ENCODE results near the gene VWDE. TPM values are rescaled to one million over a fixed set of nuclear protein-coding genes. Genes with fewer than 3 reads are reported as not detected.

The VWDE gene
- total RNA-seq, 1 experiment from 2014 or later = 13.7 TPM

GRCh38 chr7:12378389-12378788 is 25.3 kb downstream of the VWDE start (continued):
- TF ChIP-seq REST (IDR thresholded peaks at IDR 0.05; ENCODE audit: low read depth) = no peak

- ATAC-seq (no peak), DNase-seq (ENCODE audit: low read depth, low spot score) (no peak)
- POLR2A ChIA-PET = no interaction called here
- Histone ChIP-seq H3K27me3 (ENCODE audit: insufficient read depth, low read length) (no peaks in the 10 kb centered on the region), H4K20me1 (ENCODE audit: insufficient read depth) (no peaks in the 10 kb centered on the region), H3K9ac (ENCODE audit: low read length) (no peak overlapping the region), H3K27ac (ENCODE audit: low read depth, low read length) (no peak overlapping the region), H3K4me3 (replicated peaks in 1 of 2; ENCODE audit: low read depth in 1 of 2, low read length in 2 of 2) (no peak overlapping the region), H3K36me3 (ENCODE audit: control insufficient read depth in 1 of 2, insufficient read depth in 2 of 2, low read length in 2 of 2) (no peaks in the 10 kb centered on the region; a peak in 1 of 4 replicates), H2AFZ (ENCODE audit: low read depth, low read length, poor library complexity, severe bottlenecking) (no peak overlapping the region), H3K9me3 (ENCODE audit: control insufficient read depth in 1 of 2, insufficient read depth in 1 of 2, low read depth in 1 of 2, low read length in 2 of 2) (no peaks in the 10 kb centered on the region), H3K9me2 (ENCODE audit: insufficient read depth) (no peaks in the 10 kb centered on the region), H3K4me1 (ENCODE audit: control insufficient read depth in 1 of 2, insufficient read depth in 2 of 2, low read length in 2 of 2) (no peaks in the 10 kb centered on the region), H3K4me2 (ENCODE audit: low read length) (no peak overlapping the region), H3K79me2 (ENCODE audit: insufficient read depth, low read length) (no peaks in the 10 kb centered on the region)
- BruUV-seq (replicated peaks) = no TSS peak
- intact Hi-C loops (cut with micrococcal nuclease) = no loop called here
- CTCF ChIA-PET = no interaction called here
- no peak for TF ChIP-seq RAD21 (IDR thresholded peaks at IDR 0.05; ENCODE audit: low read depth)
- no peak for TF ChIP-seq CEBPB (IDR thresholded peaks at IDR 0.05; ENCODE audit: low read depth)
- TF ChIP-seq SRF (IDR thresholded peaks at IDR 0.05; ENCODE audit: low read depth) = no peak
- TF ChIP-seq JUND (IDR thresholded peaks at IDR 0.05) = no peak
- TF ChIP-seq POLR2AphosphoS5 (IDR thresholded peaks at IDR 0.05; ENCODE audit: low read depth, low read length) = no peak
- TF ChIP-seq EZH2 (IDR thresholded peaks at IDR 0.05) = no peak
- RAD21 ChIA-PET (ENCODE audit: low non-redundant PET in 1 of 2, low total read pairs in 2 of 2, uncharacterized antibody in 2 of 2, unreplicated experiment in 2 of 2) = no interaction called here
Observed at GRCh38 chr7:12377406-12377805, 26.3 kb downstream of the VWDE start.
